ENCODE results near the gene SMAD3. TPM values are rescaled to one million over a fixed set of nuclear protein-coding genes. Genes with fewer than 3 reads are reported as not detected.

SMAD3 gene
- total and polyA plus RNA-seq, 2 of the 8 experiments (the other 6 are each of a cell fraction or from before 2014, with no cell fraction given) = 10.1 to 12.4 TPM

- H2BK20ac ChIP-seq (ENCODE audit: low read length) = peak overlapping the region; percentile 66; the same call in 1 of the 2 replicates
- DNase-seq (ENCODE audit: low read depth in 1 of 2, low spot score in 2 of 2) = peak in 1 of 2 experiments; percentile 81
- H3K27me3 ChIP-seq (replicated peaks in 1 of 4; ENCODE audit: control insufficient read depth in 3 of 4, extremely low read depth in 1 of 4, insufficient read depth in 3 of 4, low read length in 3 of 4) = peaks cover 8 to 47% (median 35%) of the 10 kb centered on the region in 4 experiments
- peak; percentile 47; the same call in 1 of the 2 replicates for TF ChIP-seq PHF8 (conservative IDR thresholded peaks at IDR 0.05; ENCODE audit: low read depth, low read length)
- no peak for TF ChIP-seq JUND (IDR thresholded peaks at IDR 0.05; ENCODE audit: low read length)
- 0 out of 4 replicates have a peak, but pooled peaks of 1 of the 2 experiments have one; percentile 17 for TF ChIP-seq HDAC2 (IDR thresholded peaks at IDR 0.05; ENCODE audit: borderline replicate concordance in 1 of 2, low read depth in 2 of 2, low read length in 2 of 2)
- TF ChIP-seq SIX5 (IDR thresholded peaks at IDR 0.05; ENCODE audit: low read depth, low read length) = no peak
- TF ChIP-seq RAD21 (IDR thresholded peaks at IDR 0.05 in 1 of 2, conservative IDR thresholded peaks at IDR 0.05 in 1 of 2; ENCODE audit: low read depth in 2 of 2, low read length in 2 of 2) = peak in 1 of 2 experiments; percentile 40; a peak in 2 of 4 replicates
- peak; percentile 69 for TF ChIP-seq KDM4A (IDR thresholded peaks at IDR 0.05; ENCODE audit: low read depth, low read length, severe bottlenecking)
- no peak for TF ChIP-seq TAF7 (optimal IDR thresholded peaks at IDR 0.05; ENCODE audit: borderline replicate concordance, low read depth, low read length)
- peak; percentile 51 for TF ChIP-seq ASH2L (IDR thresholded peaks at IDR 0.05; ENCODE audit: low read length)
- TF ChIP-seq TCF12 (IDR thresholded peaks at IDR 0.05; ENCODE audit: low read depth, low read length) = no peak
Measured at GRCh38 chr15:67064607-67065530, 533 bp upstream of the SMAD3 start.

More at GRCh38 chr15:67064607-67065530, 533 bp upstream of the SMAD3 start:
- Histone ChIP-seq H4K8ac (ENCODE audit: extremely low read depth, insufficient read depth, low read length) (peak overlapping the region; percentile 82), H4K20me1 (replicated peaks in 1 of 2; ENCODE audit: control insufficient read depth in 1 of 2, insufficient read depth in 2 of 2, low read length in 2 of 2) (peaks cover 9 to 13% of the 10 kb centered on the region in 2 experiments), H3K18ac (ENCODE audit: extremely low read depth, low read length) (peak overlapping the region; percentile 97), H3K9me3 (ENCODE audit: insufficient read depth in 2 of 2, low read depth in 1 of 2, low read length in 1 of 2) (no peaks in the 10 kb centered on the region), H4K91ac (replicated peaks; ENCODE audit: insufficient read length, low read length) (peak overlapping the region; percentile 80), H3K56ac (replicated peaks; ENCODE audit: insufficient read length, low read depth, low read length) (no peak overlapping the region), H3K23ac (ENCODE audit: insufficient read length) (no peak overlapping the region), H3K23me2 (ENCODE audit: low read depth, low read length) (peaks cover 24% of the 10 kb centered on the region), H2BK120ac (replicated peaks; ENCODE audit: low read depth, low read length) (no peak overlapping the region), H3K79me1 (ENCODE audit: low read depth, low read length) (no peaks in the 10 kb centered on the region), H2BK15ac (ENCODE audit: low read length) (no peak overlapping the region), H3K9ac (replicated peaks in 1 of 4; ENCODE audit: extremely low read depth in 1 of 4, low read depth in 3 of 4, low read length in 3 of 4) (peak overlapping the region in 3 of 4 experiments; percentile 16 to 47 (median 42); a peak in 3 of 7 replicates), H2AFZ (ENCODE audit: low read length) (no peak overlapping the region), H3K4me1 (replicated peaks in 1 of 4; ENCODE audit: control insufficient read depth in 3 of 4, insufficient read depth in 4 of 4, low read length in 3 of 4) (peaks cover 8 to 29% (median 14%) of the 10 kb centered on the region in 4 experiments), H3K79me2 (ENCODE audit: control insufficient read depth in 1 of 2, insufficient read depth in 2 of 2, low read length in 2 of 2) (peaks cover 0 to 15% of the 10 kb centered on the region in 2 experiments; a peak in 2 of 4 replicates), H3K36me3 (ENCODE audit: control insufficient read depth in 2 of 4, insufficient read depth in 4 of 4, low read length in 3 of 4) (no peaks in the 10 kb centered on the region), H3K4me2 (ENCODE audit: insufficient read depth in 1 of 2, low read depth in 2 of 2, low read length in 2 of 2) (peak overlapping the region; percentile 96 to 98), H3K14ac (ENCODE audit: insufficient read length) (no peak overlapping the region), H3K4me3 (ENCODE audit: extremely low read depth in 1 of 4, insufficient read depth in 2 of 4, low read depth in 3 of 4, low read length in 4 of 4) (peak overlapping the region; percentile 77 to 94 (median 80)), H3K4ac (replicated peaks; ENCODE audit: insufficient read length, low read depth, low read length) (no peak overlapping the region), H2BK5ac (ENCODE audit: low read depth, low read length) (no peak overlapping the region; the same call in 1 of the 2 replicates), H4K5ac (ENCODE audit: insufficient read length, low read depth, low read length) (no peak overlapping the region), H3K27ac (ENCODE audit: low read depth, low read length) (no peak overlapping the region), H2AK5ac (ENCODE audit: low read depth, low read length) (no peak overlapping the region), H2BK12ac (ENCODE audit: low read depth, low read length) (no peak overlapping the region; the same call in 1 of the 2 replicates)
- ChIA-PET CTCF (ENCODE audit: partially characterized antibody) (interaction anchor here (1.0 to 3.1 kb wide), 3 partner anchors 23 to 118 kb away, joined by 3 to 7 read pairs (median 6); no protein-coding TSS in a partner anchor), POLR2A (ENCODE audit: partially characterized antibody) (interaction anchor here (0.7 to 3.7 kb wide), 22 partner anchors 9 to 119 kb away, joined by 3 to 21 read pairs (median 6); no protein-coding TSS in a partner anchor)
- FAIRE-seq = no peak
- 2% methylated on average over 37 of the region's 75 CpGs; no CpG with 5 or more reads in 1 of the 2 experiments for WGBS, 2 experiments (ENCODE audit: extremely low coverage in 1 of 2, insufficient coverage in 1 of 2, insufficient read length in 1 of 2, insufficient replicate concordance in 2 of 2, low coverage in 1 of 2, low lambda C conversion rate in 2 of 2, missing lambda C conversion rate in 1 of 2)

All from H1 (cell line).